BJ (cell line): Measurements from ENCODE around the gene TAGLN3. TPM values are rescaled to one million over a fixed set of nuclear protein-coding genes. Genes with fewer than 3 reads are reported as not detected.

Experiments
- CTCF ChIA-PET: fragments of 350-600 bp; formaldehyde crosslinking; extraction: SDS; loops from one replicate; lab custom pipeline; 2021; ENCODE audit warnings: antibody characterized with exemption, inconsistent platforms; lab: Yijun Ruan, JAX
- POLR2A ChIA-PET: fragments of 300-600 bp; sonication (Branson Sonifier 250); formaldehyde crosslinking; extraction: SDS; loops from one replicate; lab custom pipeline; 2021; ENCODE audit warnings: antibody characterized with exemption; lab: Charles Lee
- DNase-seq: peaks from one replicate; pipeline ENCODE4 v3.0.0-alpha.2; 2011; ENCODE audit warnings: low read depth
- H3K27me3 ChIP-seq: 2 replicates; pipeline ENCODE4 v1.6.0; 2011; ENCODE audit warnings: low read length; ENCODE audit not compliant: control insufficient read depth, insufficient read depth
- H3K36me3 ChIP-seq: 2 replicates; pipeline ENCODE4 v1.5.1; 2011; ENCODE audit warnings: low read length; ENCODE audit not compliant: control insufficient read depth, insufficient read depth
- H3K4me3 ChIP-seq: 2 replicates; pipeline ENCODE4 v1.5.1; 2011; ENCODE audit warnings: low read depth, mild to moderate bottlenecking, control low read depth, low read length
- CTCF ChIP-seq: IDR thresholded peaks from 2 replicates; pipeline ENCODE4 v1.5.1; 2011; ENCODE audit warnings: low read depth, mild to moderate bottlenecking, control low read depth, inconsistent platforms, low read length, moderate library complexity; ENCODE audit not compliant: insufficient read depth
- polyA plus RNA-seq: library from polyadenylated mRNA; depleted of rRNA; stranded (reverse); fragments of >200 nt; gene quantifications from 2 replicates; pipeline ENCODE4 v1.2.3, GENCODE V29; 2011

Gene TAGLN3
- polyA plus RNA-seq, 1 experiment = not detected

GRCh38 chr3:112011376-112011940 is 12.7 kb downstream of the TAGLN3 start:
- CTCF ChIA-PET = interaction anchor here (1.3 to 8.5 kb wide), 2 partner anchors 17 to 342 kb away, joined by 3 to 203 read pairs; partner anchors contain the start of gene TAGLN3
- Histone ChIP-seq H3K4me3 (no peak overlapping the region), H3K27me3 (no peaks in the 10 kb centered on the region), H3K36me3 (no peaks in the 10 kb centered on the region)
- POLR2A ChIA-PET = no interaction called here
- no peak for DNase-seq
- TF ChIP-seq CTCF = no peak

GRCh38 chr3:112012205-112012992 is 13.7 kb downstream of the TAGLN3 start:
- POLR2A ChIA-PET = no interaction called here
- Histone ChIP-seq H3K36me3 (no peaks in the 10 kb centered on the region), H3K4me3 (no peak overlapping the region), H3K27me3 (no peaks in the 10 kb centered on the region)
- no peak for DNase-seq
- TF ChIP-seq CTCF = no peak
- CTCF ChIA-PET = interaction anchor here (0.6 to 8.5 kb wide), 18 partner anchors 9 to 434 kb away, joined by 3 to 203 read pairs (median 8); partner anchors contain the start of genes ABHD10, C3orf52 and TAGLN3

- peak; percentile 75 for TF ChIP-seq CTCF
- no peak overlapping the region for H3K4me3 ChIP-seq
- H3K27me3 ChIP-seq = no peaks in the 10 kb centered on the region
- no peaks in the 10 kb centered on the region for H3K36me3 ChIP-seq
- ChIA-PET POLR2A (no interaction called here), CTCF (interaction anchor here (0.6 to 8.5 kb wide), 35 partner anchors 10 to 736 kb away, joined by 3 to 203 read pairs (median 4); partner anchors contain the start of genes ABHD10, C3orf52, TAGLN3 and TMPRSS7)
- DNase-seq = no peak
Observed at GRCh38 chr3:112013058-112013783, 14.5 kb downstream of the TAGLN3 start.

GRCh38 chr3:112013784-112014143 is 15.0 kb downstream of the TAGLN3 start:
- no peak for DNase-seq
- no peak for TF ChIP-seq CTCF
- H3K4me3 ChIP-seq = no peak overlapping the region
- CTCF ChIA-PET = interaction anchor here (0.6 to 8.5 kb wide), 33 partner anchors 9 to 737 kb away, joined by 3 to 203 read pairs (median 5); partner anchors contain the start of genes ABHD10, C3orf52, TAGLN3 and TMPRSS7
- POLR2A ChIA-PET = no interaction called here
- no peaks in the 10 kb centered on the region for H3K36me3 ChIP-seq
- H3K27me3 ChIP-seq = no peaks in the 10 kb centered on the region
